ENCODE measurements around the gene ARFGAP2.

GRCh38 chr11:47215366-47215910 is 38.8 kb upstream of the ARFGAP2 start:
- TF ChIP-seq CTCF (IDR thresholded peaks at IDR 0.05) = no peak
- TF ChIP-seq POLR2A (IDR thresholded peaks at IDR 0.05) = no peak

Measured in esophagus squamous epithelium (tissue), 4 donors.